Measurements from ENCODE around the gene EMB. TPM values are rescaled to one million over a fixed set of nuclear protein-coding genes. Genes with fewer than 3 reads are reported as not detected.
"Not testable (repeated sequence)": the region's sequence is repeated elsewhere in the genome, so short reads cannot be mapped to it uniquely, and the experiment has no call there.

The EMB gene
- total RNA-seq, 5 donors from 2014 or later (not counting 1 experiment from before 2014, with no cell fraction given): 148 to 210 (median 176) TPM

- peaks cover 39 to 54% (median 54%) of the 10 kb centered on the region in 3 donors for H3K4me1 Mint-ChIP-seq
- H3K4me3 Mint-ChIP-seq; DNase-seq; ATAC-seq (replicated peaks in 1 of 4); H3K4me3 ChIP-seq (ENCODE audit: control insufficient read depth in 1 of 2, extremely low read depth in 1 of 2, low read length in 1 of 2); H3K9me3 Mint-ChIP-seq; H3K4me1 ChIP-seq (ENCODE audit: control insufficient read depth in 1 of 2, extremely low read depth in 1 of 2, insufficient read depth in 2 of 2, low read length in 2 of 2); POLR2A ChIA-PET; CTCF ChIA-PET; H3K27ac ChIP-seq (ENCODE audit: low read length); H3K27me3 Mint-ChIP-seq; H3K9me3 ChIP-seq; H3K27me3 ChIP-seq (replicated peaks in 1 of 2; ENCODE audit: control insufficient read depth in 2 of 2, extremely low read depth in 1 of 2, insufficient read depth in 2 of 2, low read length in 1 of 2): not testable (repeated sequence)
- peaks cover 69% of the 10 kb centered on the region for H3K36me3 Mint-ChIP-seq
- WGBS (ENCODE audit: insufficient coverage): no CpG with 5 or more reads among the region's 2 CpGs
- peaks cover 0 to 21% of the 10 kb centered on the region in 2 donors for H3K36me3 ChIP-seq (ENCODE audit: control insufficient read depth in 2 of 2, extremely low read depth in 1 of 2, insufficient read depth in 1 of 2, low read length in 1 of 2)
- H3K27ac Mint-ChIP-seq: peak overlapping the region in 1 of 2 donors; percentile 59
Observed at GRCh38 chr5:50393925-50394609, 47.0 kb downstream of the EMB start.

- H3K27me3 Mint-ChIP-seq; H3K9me3 ChIP-seq; H3K27ac ChIP-seq (ENCODE audit: low read length); CTCF ChIA-PET; POLR2A ChIA-PET; H3K4me1 ChIP-seq (ENCODE audit: control insufficient read depth in 1 of 2, extremely low read depth in 1 of 2, insufficient read depth in 2 of 2, low read length in 2 of 2); H3K4me3 ChIP-seq (ENCODE audit: control insufficient read depth in 1 of 2, extremely low read depth in 1 of 2, low read length in 1 of 2); H3K27me3 ChIP-seq (replicated peaks in 1 of 2; ENCODE audit: control insufficient read depth in 2 of 2, extremely low read depth in 1 of 2, insufficient read depth in 2 of 2, low read length in 1 of 2); ATAC-seq (replicated peaks in 1 of 4); DNase-seq: not testable (repeated sequence)
- H3K9me3 Mint-ChIP-seq: peaks cover 6 to 15% (median 15%) of the 10 kb centered on the region in 3 donors
- H3K36me3 ChIP-seq (ENCODE audit: control insufficient read depth in 2 of 2, extremely low read depth in 1 of 2, insufficient read depth in 1 of 2, low read length in 1 of 2): peaks cover 2 to 21% of the 10 kb centered on the region in 2 donors
- H3K4me3 Mint-ChIP-seq: peak overlapping the region in 1 of 3 donors; percentile 18
- H3K4me1 Mint-ChIP-seq: peaks cover 27 to 51% (median 50%) of the 10 kb centered on the region in 3 donors
- WGBS (ENCODE audit: insufficient coverage): no CpG with 5 or more reads among the region's 3 CpGs
- peaks cover 76% of the 10 kb centered on the region for H3K36me3 Mint-ChIP-seq
- peak overlapping the region in 1 of 2 donors; percentile 28 for H3K27ac Mint-ChIP-seq
Observed at GRCh38 chr5:50392289-50392688, 48.8 kb downstream of the EMB start.

- POLR2A ChIA-PET; H3K4me3 Mint-ChIP-seq; H3K27ac Mint-ChIP-seq; H3K27me3 Mint-ChIP-seq; H3K4me3 ChIP-seq (ENCODE audit: control insufficient read depth in 1 of 2, extremely low read depth in 1 of 2, low read length in 1 of 2); DNase-seq; ATAC-seq (replicated peaks in 1 of 4); H3K4me1 ChIP-seq (ENCODE audit: control insufficient read depth in 1 of 2, extremely low read depth in 1 of 2, insufficient read depth in 2 of 2, low read length in 2 of 2); H3K9me3 ChIP-seq; H3K27ac ChIP-seq (ENCODE audit: low read length); H3K27me3 ChIP-seq (replicated peaks in 1 of 2; ENCODE audit: control insufficient read depth in 2 of 2, extremely low read depth in 1 of 2, insufficient read depth in 2 of 2, low read length in 1 of 2): not testable (repeated sequence)
- WGBS (ENCODE audit: insufficient coverage): 71% methylated on average over 1 of the region's 2 CpGs
- CTCF ChIA-PET: interaction anchor here in 1 of 2 donors (0.7 kb wide), 1 partner anchor 366 kb away, joined by 3 read pairs; no protein-coding TSS in a partner anchor
- Mint-ChIP-seq H3K9me3 (peaks cover 4 to 15% (median 9%) of the 10 kb centered on the region in 3 donors), H3K4me1 (peaks cover 13 to 37% (median 36%) of the 10 kb centered on the region in 3 donors), H3K36me3 (peaks cover 66% of the 10 kb centered on the region)
- peaks cover 7 to 11% of the 10 kb centered on the region in 2 donors for H3K36me3 ChIP-seq (ENCODE audit: control insufficient read depth in 2 of 2, extremely low read depth in 1 of 2, insufficient read depth in 1 of 2, low read length in 1 of 2)
Observed at GRCh38 chr5:50384381-50384780, 56.7 kb downstream of the EMB start.

- H3K9me3 ChIP-seq; H3K9me3 Mint-ChIP-seq; H3K27me3 ChIP-seq (replicated peaks in 1 of 2; ENCODE audit: control insufficient read depth in 2 of 2, extremely low read depth in 1 of 2, insufficient read depth in 2 of 2, low read length in 1 of 2); H3K27me3 Mint-ChIP-seq; ATAC-seq (replicated peaks in 1 of 4); H3K36me3 ChIP-seq (ENCODE audit: control insufficient read depth in 2 of 2, extremely low read depth in 1 of 2, insufficient read depth in 1 of 2, low read length in 1 of 2); H3K27ac ChIP-seq (ENCODE audit: low read length); H3K4me3 ChIP-seq (ENCODE audit: control insufficient read depth in 1 of 2, extremely low read depth in 1 of 2, low read length in 1 of 2); CTCF ChIA-PET; DNase-seq; H3K4me1 ChIP-seq (ENCODE audit: control insufficient read depth in 1 of 2, extremely low read depth in 1 of 2, insufficient read depth in 2 of 2, low read length in 2 of 2); H3K27ac Mint-ChIP-seq; H3K4me3 Mint-ChIP-seq: not testable (repeated sequence)
- peaks cover 31 to 36% (median 32%) of the 10 kb centered on the region in 3 donors for H3K4me1 Mint-ChIP-seq
- peaks cover 56% of the 10 kb centered on the region for H3K36me3 Mint-ChIP-seq
- 100% methylated on average over 7 of the region's 11 CpGs for WGBS (ENCODE audit: insufficient coverage)
- POLR2A ChIA-PET: interaction anchor here in 1 of 2 donors (0.9 kb wide), 1 partner anchor 26 kb away, joined by 8 read pairs; no protein-coding TSS in a partner anchor
Observed at GRCh38 chr5:50376696-50377095, 64.4 kb downstream of the EMB start.

- DNase-seq; H3K4me3 Mint-ChIP-seq; H3K27ac Mint-ChIP-seq; H3K27me3 Mint-ChIP-seq; H3K36me3 ChIP-seq (ENCODE audit: control insufficient read depth in 2 of 2, extremely low read depth in 1 of 2, insufficient read depth in 1 of 2, low read length in 1 of 2); H3K27ac ChIP-seq (ENCODE audit: low read length); H3K27me3 ChIP-seq (replicated peaks in 1 of 2; ENCODE audit: control insufficient read depth in 2 of 2, extremely low read depth in 1 of 2, insufficient read depth in 2 of 2, low read length in 1 of 2); POLR2A ChIA-PET; H3K4me3 ChIP-seq (ENCODE audit: control insufficient read depth in 1 of 2, extremely low read depth in 1 of 2, low read length in 1 of 2); H3K4me1 ChIP-seq (ENCODE audit: control insufficient read depth in 1 of 2, extremely low read depth in 1 of 2, insufficient read depth in 2 of 2, low read length in 2 of 2); ATAC-seq (replicated peaks in 1 of 4); H3K9me3 ChIP-seq; CTCF ChIA-PET: not testable (repeated sequence)
- WGBS (ENCODE audit: insufficient coverage): 96% methylated on average over 12 of the region's 16 CpGs
- Mint-ChIP-seq H3K4me1 (peaks cover 15 to 22% (median 19%) of the 10 kb centered on the region in 3 donors), H3K36me3 (peaks cover 59% of the 10 kb centered on the region), H3K9me3 (peaks cover 16 to 28% (median 16%) of the 10 kb centered on the region in 3 donors)
Observed at GRCh38 chr5:50369287-50370033, 71.6 kb downstream of the EMB start.

GRCh38 chr5:50365426-50366251, 75.4 kb downstream of the EMB start:
- 92% methylated on average over 2 of the region's 8 CpGs for WGBS (ENCODE audit: insufficient coverage)
- H3K9me3 Mint-ChIP-seq: peaks cover 16 to 28% (median 16%) of the 10 kb centered on the region in 3 donors
- H3K4me1 Mint-ChIP-seq: peaks cover 31 to 43% (median 39%) of the 10 kb centered on the region in 3 donors
- Histone ChIP-seq H3K4me1 (ENCODE audit: control insufficient read depth in 1 of 2, extremely low read depth in 1 of 2, insufficient read depth in 2 of 2, low read length in 2 of 2) (peaks cover 4 to 17% of the 10 kb centered on the region in 2 experiments), H3K9me3 (no peaks in the 10 kb centered on the region), H3K36me3 (ENCODE audit: control insufficient read depth in 2 of 2, extremely low read depth in 1 of 2, insufficient read depth in 1 of 2, low read length in 1 of 2) (peaks cover 0 to 5% of the 10 kb centered on the region in 2 donors), H3K27me3 (replicated peaks in 1 of 2; ENCODE audit: control insufficient read depth in 2 of 2, extremely low read depth in 1 of 2, insufficient read depth in 2 of 2, low read length in 1 of 2) (no peaks in the 10 kb centered on the region), H3K27ac (ENCODE audit: low read length) (no peak overlapping the region), H3K4me3 (ENCODE audit: control insufficient read depth in 1 of 2, extremely low read depth in 1 of 2, low read length in 1 of 2) (no peak overlapping the region)
- DNase-seq (no peak), ATAC-seq (replicated peaks in 1 of 4) (no peak)
- peak overlapping the region; percentile 84 to 86 for H3K27ac Mint-ChIP-seq
- H3K4me3 Mint-ChIP-seq: no peak overlapping the region
- H3K36me3 Mint-ChIP-seq: peaks cover 46% of the 10 kb centered on the region
- ChIA-PET POLR2A (no interaction called here), CTCF (interaction anchor here in 1 of 2 donors (1.1 kb wide), 1 partner anchor 98 kb away, joined by 3 read pairs; no protein-coding TSS in a partner anchor)
- H3K27me3 Mint-ChIP-seq: no peaks in the 10 kb centered on the region

Data from T-cell (primary cell).